HG03521 (cell line): ENCODE results near the gene TENM3.

ENCODE experiments used
- ATAC-seq: cut with Tn5 transposase; IDR thresholded peaks from one replicate; pipeline ENCODE4 v1.9.1; 2021; ENCODE audit warnings: mild to moderate bottlenecking, moderate library complexity; ENCODE audit not compliant: unreplicated experiment

The TENM3 gene

GRCh38 chr4:182286035-182286434 lies 42.8 kb downstream of the TENM3 start:
- no peak for ATAC-seq

GRCh38 chr4:182286931-182287330 lies 43.7 kb downstream of the TENM3 start:
- no peak for ATAC-seq

DNA sequence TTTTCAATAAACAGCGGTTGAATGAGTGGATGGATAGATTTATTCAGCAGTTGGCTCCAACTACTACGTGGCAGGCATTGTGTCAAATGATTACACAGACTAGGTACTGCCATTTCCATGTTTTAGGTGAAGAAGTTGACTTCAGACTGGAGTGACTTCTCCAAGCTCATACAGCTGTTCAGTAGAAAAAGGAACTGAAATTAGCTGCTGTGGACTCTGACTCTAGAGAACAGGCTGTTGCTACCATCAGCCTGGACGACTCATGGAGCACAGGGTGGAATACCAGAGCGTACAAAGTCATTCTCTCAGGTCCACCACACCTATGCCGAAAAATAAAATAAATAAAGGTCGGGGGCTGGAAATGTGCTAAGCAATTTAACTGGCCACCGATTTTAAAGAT lies 45.3 kb downstream of the TENM3 start:
- no peak for ATAC-seq

- ATAC-seq, result no peak
Observed at GRCh38 chr4:182289809-182290208, 46.6 kb downstream of the TENM3 start.

DNA sequence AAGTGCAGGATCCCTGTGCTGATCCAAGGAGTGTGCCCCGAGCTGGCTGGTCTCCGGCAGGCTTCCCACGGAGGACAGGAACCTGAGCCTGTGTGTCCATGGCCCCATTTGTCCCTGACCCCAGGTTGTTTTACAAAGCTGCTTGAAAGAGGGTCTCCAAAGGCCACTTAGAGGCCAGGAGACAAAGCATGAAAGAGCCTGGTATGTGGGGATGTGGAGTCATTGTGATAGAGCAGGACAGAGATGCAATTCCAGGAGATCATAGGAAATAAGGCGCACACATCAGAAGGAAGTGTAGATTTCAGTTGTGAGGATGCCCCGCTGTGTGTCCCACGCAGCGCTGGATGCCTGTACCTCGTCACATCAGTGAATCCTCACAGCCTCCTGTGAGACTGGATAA lies 48.0 kb downstream of the TENM3 start:
- no peak for ATAC-seq

DNA sequence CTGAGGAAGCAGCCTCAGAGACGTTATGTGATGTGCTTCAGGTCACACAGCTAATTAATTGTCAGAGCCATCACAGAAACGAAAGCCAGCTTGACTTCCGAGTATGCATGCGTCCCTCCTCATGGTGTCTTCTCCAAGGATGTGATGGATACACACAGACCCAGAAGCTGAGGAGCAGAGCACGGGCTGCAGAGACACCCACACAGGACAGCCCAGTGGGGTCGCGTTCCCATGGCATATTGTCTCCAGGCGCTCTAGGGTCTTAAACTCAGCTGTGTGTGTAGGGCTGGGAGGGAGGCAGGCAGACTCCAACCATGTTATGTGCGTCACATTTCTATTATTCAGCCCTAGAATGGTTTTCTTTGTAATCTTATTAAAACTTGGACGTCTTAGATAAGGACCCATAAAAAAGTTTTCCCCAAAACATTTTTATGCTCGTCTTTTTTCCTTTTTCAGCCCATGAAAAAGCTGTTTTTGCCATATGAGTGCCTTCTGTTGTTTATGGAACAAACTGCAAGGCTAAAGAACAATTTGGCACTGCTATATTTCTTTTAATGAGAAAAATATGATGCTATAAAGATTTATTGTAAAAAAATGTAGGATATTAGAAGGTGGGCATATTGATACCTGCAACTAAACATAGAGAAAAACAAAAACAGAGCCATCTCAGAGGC lies 48.5 kb downstream of the TENM3 start:
- ATAC-seq, result no peak

DNA sequence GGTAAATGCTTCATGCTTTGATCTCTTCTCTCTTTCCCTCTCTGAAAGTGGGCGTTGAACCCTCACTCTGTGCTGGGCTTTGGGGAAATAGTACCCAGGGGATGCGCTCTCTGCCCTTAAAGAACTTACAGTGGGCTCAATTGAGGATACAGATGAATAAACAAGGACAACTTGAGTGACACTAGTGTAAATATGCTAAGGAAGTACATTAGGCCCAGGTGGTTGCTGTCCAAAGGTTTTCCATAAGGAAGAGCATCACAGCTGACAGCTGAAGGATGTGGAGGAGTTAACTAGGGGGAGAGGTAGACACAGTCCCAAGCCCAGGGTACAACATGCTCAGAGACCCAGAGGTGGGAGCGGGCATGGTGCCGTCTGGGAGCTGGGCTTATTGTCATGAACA lies 49.4 kb downstream of the TENM3 start:
- ATAC-seq, result no peak

GRCh38 chr4:182293691-182294255 lies 50.6 kb downstream of the TENM3 start:
- ATAC-seq, result no peak

- ATAC-seq, result no peak
Observed at GRCh38 chr4:182294451-182294850, 51.2 kb downstream of the TENM3 start.

DNA sequence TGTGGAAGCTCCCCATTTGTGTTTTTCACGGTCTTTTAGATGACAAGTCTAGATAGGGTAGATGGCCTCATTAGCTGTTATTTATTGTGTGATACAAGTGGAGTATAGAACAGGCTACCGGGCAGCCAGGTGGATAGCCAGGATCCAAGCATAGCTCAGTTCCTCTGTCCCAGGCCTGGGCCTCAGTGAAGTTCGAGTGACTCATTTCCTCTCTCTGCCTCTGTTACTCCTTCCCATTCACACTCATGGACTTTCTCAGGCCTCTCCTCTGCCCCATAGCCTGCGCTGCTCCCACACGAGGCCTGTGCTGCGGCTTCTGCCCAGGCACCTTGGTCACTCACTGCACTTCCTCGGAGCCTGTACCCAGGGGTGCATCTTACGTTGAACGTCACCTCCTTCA lies 54.5 kb downstream of the TENM3 start:
- ATAC-seq, result no peak

GRCh38 chr4:182301736-182302135 lies 58.5 kb downstream of the TENM3 start:
- no peak for ATAC-seq

GRCh38 chr4:182303847-182304246 lies 60.6 kb downstream of the TENM3 start:
- ATAC-seq, result no peak

GRCh38 chr4:182306792-182307507 lies 63.7 kb downstream of the TENM3 start:
- no peak for ATAC-seq

GRCh38 chr4:182307746-182308145 lies 64.5 kb downstream of the TENM3 start:
- no peak for ATAC-seq

- no peak for ATAC-seq
Observed at GRCh38 chr4:182309877-182310276, 66.7 kb downstream of the TENM3 start.

DNA sequence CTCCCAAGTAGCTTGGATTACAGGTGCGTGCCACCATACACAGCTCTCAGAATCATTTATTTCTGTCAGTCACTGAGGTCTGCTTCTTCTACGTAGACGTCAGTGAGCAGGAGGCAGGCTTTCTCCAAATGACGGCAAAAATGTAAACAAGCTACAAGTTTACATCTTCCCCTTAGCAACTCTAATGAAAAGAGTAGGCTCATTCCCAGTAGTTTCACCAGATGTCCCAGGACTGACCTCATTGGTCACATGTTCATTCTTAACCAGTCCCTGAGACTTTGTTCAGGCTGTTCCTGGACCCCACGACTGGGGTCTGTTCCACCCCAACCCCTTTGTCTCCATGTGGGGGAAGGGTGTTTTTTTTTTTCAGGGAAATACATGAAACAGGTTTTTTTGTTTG lies 67.1 kb downstream of the TENM3 start:
- no peak for ATAC-seq

- ATAC-seq, result no peak
Observed at GRCh38 chr4:182310962-182311361, 67.8 kb downstream of the TENM3 start.

DNA sequence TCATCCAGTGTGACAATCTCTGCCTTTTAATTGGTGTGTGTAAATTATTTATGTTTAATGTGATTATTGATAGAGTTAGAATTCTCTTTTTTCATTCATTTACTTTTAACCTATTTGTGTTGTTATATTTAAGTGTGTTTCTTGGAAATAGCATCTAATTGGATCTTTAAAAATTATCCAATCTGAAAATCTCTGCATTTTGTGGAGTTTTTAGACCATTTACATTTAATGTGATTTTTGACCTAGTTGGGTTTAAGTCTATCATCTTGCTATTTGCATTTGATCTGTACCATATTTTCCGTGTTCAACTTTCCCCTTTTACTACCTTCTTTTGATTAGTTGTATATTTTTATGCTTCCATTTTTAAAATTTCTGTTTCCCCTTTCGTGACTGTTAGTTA lies 71.3 kb downstream of the TENM3 start:
- ATAC-seq, result no peak

- ATAC-seq, result no peak
Observed at GRCh38 chr4:182318256-182318655, 75.1 kb downstream of the TENM3 start.

DNA sequence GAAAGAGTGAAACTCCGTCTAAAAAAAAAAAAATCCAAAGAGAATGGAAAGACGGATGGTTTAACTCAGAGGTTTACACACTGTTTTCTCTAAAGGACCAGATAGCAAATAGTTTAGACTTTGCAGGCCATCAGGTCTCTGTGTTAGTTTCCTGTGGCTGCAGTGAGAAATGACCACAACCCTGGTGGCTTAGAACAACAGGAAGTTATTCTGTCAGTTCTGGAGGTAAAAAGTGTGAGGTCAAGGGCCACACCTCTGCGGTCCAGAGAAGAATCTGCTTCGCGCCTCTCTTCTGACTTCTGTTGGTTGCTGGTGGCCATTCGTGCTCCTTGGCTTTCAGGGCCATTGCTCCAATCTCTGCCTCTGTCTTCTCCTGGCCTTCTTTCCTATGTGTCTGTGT lies 76.9 kb downstream of the TENM3 start:
- no peak for ATAC-seq

DNA sequence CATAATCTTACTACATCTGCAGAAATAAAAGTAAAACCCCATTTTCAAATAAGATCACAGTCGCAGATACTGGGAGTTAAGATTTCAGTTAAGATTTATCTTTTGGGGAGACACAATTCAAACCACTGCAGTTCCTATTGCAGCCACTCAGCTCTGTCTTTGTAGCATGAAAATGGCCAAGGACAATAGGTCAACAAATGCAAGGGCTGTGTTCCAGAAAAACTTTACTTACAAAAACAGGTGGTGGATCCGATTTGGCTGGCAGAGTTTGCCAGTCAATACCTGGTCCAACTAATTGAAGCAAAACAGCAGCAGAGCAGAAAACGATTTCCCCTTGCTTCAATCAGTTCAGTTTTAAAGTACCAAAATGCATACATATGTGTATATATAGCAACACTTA lies 77.4 kb downstream of the TENM3 start:
- no peak for ATAC-seq

DNA sequence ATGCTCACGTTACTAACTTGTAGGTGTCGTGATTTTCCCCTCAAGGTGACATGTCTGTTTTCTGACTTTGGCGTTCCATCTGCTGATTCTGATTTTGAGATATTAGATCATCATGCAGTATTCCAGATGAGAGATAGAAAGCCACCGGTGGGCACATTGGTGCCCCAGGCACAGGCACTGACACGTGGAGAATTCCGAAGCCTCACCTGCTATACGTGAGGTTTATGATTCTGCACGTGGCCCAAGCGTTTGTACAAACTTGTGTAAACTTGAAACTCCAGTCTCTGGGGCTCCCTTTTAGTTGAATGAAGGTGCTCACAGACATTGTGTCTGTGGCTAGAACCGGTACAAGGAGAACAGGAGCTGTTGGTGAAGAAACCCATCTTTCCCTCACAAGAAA lies 81.1 kb downstream of the TENM3 start:
- no peak for ATAC-seq
